Testis (tissue), 2 donors: ENCODE measurements around the gene CADPS.

ENCODE experiments used
- CTCF ChIP-seq, 3 experiments: fragments of 450-650 bp in 2 of 3; fragments of 200-600 bp in 1 of 3; sonication (generic) in 1 of 3; IDR thresholded peaks; one replicate each; pipeline ENCODE4 v1.5.1; 2016 to 2019; ENCODE audit warnings: antibody characterized with exemption in 3 of 3, mild to moderate bottlenecking in 2 of 3, moderate library complexity in 1 of 3
- POLR2A ChIP-seq: fragments of 450-650 bp; IDR thresholded peaks from one replicate; pipeline ENCODE4 v1.6.1; 2017; ENCODE audit warnings: antibody characterized with exemption, mild to moderate bottlenecking, moderate library complexity

GRCh38 chr3:62497156-62497555 lies 378.1 kb downstream of the CADPS start:
- TF ChIP-seq POLR2A = no peak
- no peak for TF ChIP-seq CTCF (IDR thresholded peaks at IDR 0.05)
